ENCODE results near the gene KLHL3. TPM values are rescaled to one million over a fixed set of nuclear protein-coding genes. Genes with fewer than 3 reads are reported as not detected.

Gene KLHL3
- total RNA-seq, 1 donor from 2014 or later = 7.5 TPM

- TF ChIP-seq, protein P1, sequence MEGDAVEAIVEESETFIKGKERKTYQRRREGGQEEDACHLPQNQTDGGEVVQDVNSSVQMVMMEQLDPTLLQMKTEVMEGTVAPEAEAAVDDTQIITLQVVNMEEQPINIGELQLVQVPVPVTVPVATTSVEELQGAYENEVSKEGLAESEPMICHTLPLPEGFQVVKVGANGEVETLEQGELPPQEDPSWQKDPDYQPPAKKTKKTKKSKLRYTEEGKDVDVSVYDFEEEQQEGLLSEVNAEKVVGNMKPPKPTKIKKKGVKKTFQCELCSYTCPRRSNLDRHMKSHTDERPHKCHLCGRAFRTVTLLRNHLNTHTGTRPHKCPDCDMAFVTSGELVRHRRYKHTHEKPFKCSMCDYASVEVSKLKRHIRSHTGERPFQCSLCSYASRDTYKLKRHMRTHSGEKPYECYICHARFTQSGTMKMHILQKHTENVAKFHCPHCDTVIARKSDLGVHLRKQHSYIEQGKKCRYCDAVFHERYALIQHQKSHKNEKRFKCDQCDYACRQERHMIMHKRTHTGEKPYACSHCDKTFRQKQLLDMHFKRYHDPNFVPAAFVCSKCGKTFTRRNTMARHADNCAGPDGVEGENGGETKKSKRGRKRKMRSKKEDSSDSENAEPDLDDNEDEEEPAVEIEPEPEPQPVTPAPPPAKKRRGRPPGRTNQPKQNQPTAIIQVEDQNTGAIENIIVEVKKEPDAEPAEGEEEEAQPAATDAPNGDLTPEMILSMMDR (IDR thresholded peaks at IDR 0.05) = no peak
- intact Hi-C loops (cut with DNase I) = no loop called here
- Histone ChIP-seq H3K27me3 (no peaks in the 10 kb centered on the region), H3K27ac (no peak overlapping the region), H3K9me3 (no peaks in the 10 kb centered on the region), H3K36me3 (no peaks in the 10 kb centered on the region), H3K4me3 (no peak overlapping the region), H3K4me1 (no peaks in the 10 kb centered on the region)
- DNase-seq (ENCODE audit: low spot score in 2 of 2) = no peak
Observed at GRCh38 chr5:137581776-137582175, 154.1 kb downstream of the KLHL3 start.

- intact Hi-C loops (cut with DNase I) = no loop called here
- Histone ChIP-seq H3K4me1 (no peaks in the 10 kb centered on the region), H3K27ac (no peak overlapping the region), H3K9me3 (no peaks in the 10 kb centered on the region), H3K36me3 (no peaks in the 10 kb centered on the region), H3K4me3 (no peak overlapping the region), H3K27me3 (no peaks in the 10 kb centered on the region)
- DNase-seq (ENCODE audit: low spot score in 2 of 2) = no peak
- TF ChIP-seq, protein P1 (IDR thresholded peaks at IDR 0.05) = no peak
Observed at GRCh38 chr5:137580030-137580429, 155.9 kb downstream of the KLHL3 start.

DNA sequence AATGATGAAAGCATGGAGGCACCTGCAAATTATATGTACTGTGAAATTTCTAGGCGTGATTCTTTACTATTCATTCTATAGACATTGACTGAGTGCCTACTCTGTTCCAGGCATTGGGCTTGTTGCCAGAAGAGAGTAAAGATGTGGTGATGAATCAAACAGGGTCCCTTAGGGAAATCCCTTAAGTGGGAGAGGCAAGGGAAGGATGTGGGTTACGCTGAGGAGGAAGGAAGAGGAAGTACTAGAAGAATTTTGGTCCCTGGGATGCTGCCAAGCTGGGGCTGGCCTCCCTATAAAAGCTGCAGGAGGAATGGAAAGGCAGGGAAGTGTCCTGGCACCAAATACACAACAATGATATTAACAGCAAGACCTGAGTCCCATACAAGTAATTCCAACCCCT, 160.0 kb downstream of the KLHL3 start:
- Histone ChIP-seq H3K4me3 (no peak overlapping the region), H3K4me1 (no peaks in the 10 kb centered on the region), H3K36me3 (no peaks in the 10 kb centered on the region), H3K27ac (no peak overlapping the region), H3K27me3 (no peaks in the 10 kb centered on the region), H3K9me3 (no peaks in the 10 kb centered on the region)
- intact Hi-C loops (cut with DNase I) = no loop called here
- TF ChIP-seq, protein P1 (IDR thresholded peaks at IDR 0.05) = no peak
- no peak for DNase-seq (ENCODE audit: low spot score in 2 of 2)

GRCh38 chr5:137575211-137575610, 160.7 kb downstream of the KLHL3 start:
- TF ChIP-seq, protein P1 (IDR thresholded peaks at IDR 0.05) = no peak
- intact Hi-C loops (cut with DNase I) = no loop called here
- Histone ChIP-seq H3K4me1 (no peaks in the 10 kb centered on the region), H3K27ac (no peak overlapping the region), H3K9me3 (no peaks in the 10 kb centered on the region), H3K27me3 (no peaks in the 10 kb centered on the region), H3K4me3 (no peak overlapping the region), H3K36me3 (no peaks in the 10 kb centered on the region)
- DNase-seq (ENCODE audit: low spot score in 2 of 2) = no peak

GRCh38 chr5:137573376-137573775, 162.5 kb downstream of the KLHL3 start:
- Histone ChIP-seq H3K9me3 (no peaks in the 10 kb centered on the region), H3K27me3 (no peaks in the 10 kb centered on the region), H3K4me3 (no peak overlapping the region), H3K4me1 (no peaks in the 10 kb centered on the region), H3K36me3 (no peaks in the 10 kb centered on the region), H3K27ac (no peak overlapping the region)
- no peak for DNase-seq (ENCODE audit: low spot score in 2 of 2)
- TF ChIP-seq, protein P1 (IDR thresholded peaks at IDR 0.05) = no peak
- intact Hi-C loops (cut with DNase I) = no loop called here

- no peaks in the 10 kb centered on the region for H3K9me3 ChIP-seq
- H3K4me3 ChIP-seq = no peak overlapping the region
- no peak for DNase-seq (ENCODE audit: low spot score in 2 of 2)
- no peak overlapping the region for H3K27ac ChIP-seq
- intact Hi-C loops (cut with DNase I) = no loop called here
- H3K36me3 ChIP-seq = no peaks in the 10 kb centered on the region
- H3K27me3 ChIP-seq = no peaks in the 10 kb centered on the region
- H3K4me1 ChIP-seq = no peaks in the 10 kb centered on the region
- TF ChIP-seq, protein P1 (IDR thresholded peaks at IDR 0.05) = no peak
Observed at GRCh38 chr5:137572042-137572695, 163.7 kb downstream of the KLHL3 start.
